Sigmoid colon (tissue), 4 donors: ENCODE results near the gene ENTPD2.

ENCODE experiments used
- EP300 ChIP-seq, 4 donors: sonication (generic); formaldehyde crosslinking; IDR thresholded peaks; one replicate each; pipeline ENCODE4 v1.6.1; 2017; ENCODE audit warnings: antibody characterized with exemption in 4 of 4
- POLR2A ChIP-seq, 2 donors: fragments of 450-650 bp; IDR thresholded peaks; one replicate each; pipeline ENCODE4 v1.6.1; 2016; ENCODE audit warnings: antibody characterized with exemption in 2 of 2, mild to moderate bottlenecking in 2 of 2, moderate library complexity in 2 of 2
- TF ChIP-seq, protein P1 (sequence below), 4 experiments: fragments of 450-650 bp in 3 of 4; fragments of 200-600 bp in 1 of 4; IDR thresholded peaks; one replicate each; pipeline ENCODE4 v1.5.1; 2016 to 2019; ENCODE audit warnings: antibody characterized with exemption in 4 of 4, mild to moderate bottlenecking in 3 of 4, moderate library complexity in 2 of 4

DNA sequence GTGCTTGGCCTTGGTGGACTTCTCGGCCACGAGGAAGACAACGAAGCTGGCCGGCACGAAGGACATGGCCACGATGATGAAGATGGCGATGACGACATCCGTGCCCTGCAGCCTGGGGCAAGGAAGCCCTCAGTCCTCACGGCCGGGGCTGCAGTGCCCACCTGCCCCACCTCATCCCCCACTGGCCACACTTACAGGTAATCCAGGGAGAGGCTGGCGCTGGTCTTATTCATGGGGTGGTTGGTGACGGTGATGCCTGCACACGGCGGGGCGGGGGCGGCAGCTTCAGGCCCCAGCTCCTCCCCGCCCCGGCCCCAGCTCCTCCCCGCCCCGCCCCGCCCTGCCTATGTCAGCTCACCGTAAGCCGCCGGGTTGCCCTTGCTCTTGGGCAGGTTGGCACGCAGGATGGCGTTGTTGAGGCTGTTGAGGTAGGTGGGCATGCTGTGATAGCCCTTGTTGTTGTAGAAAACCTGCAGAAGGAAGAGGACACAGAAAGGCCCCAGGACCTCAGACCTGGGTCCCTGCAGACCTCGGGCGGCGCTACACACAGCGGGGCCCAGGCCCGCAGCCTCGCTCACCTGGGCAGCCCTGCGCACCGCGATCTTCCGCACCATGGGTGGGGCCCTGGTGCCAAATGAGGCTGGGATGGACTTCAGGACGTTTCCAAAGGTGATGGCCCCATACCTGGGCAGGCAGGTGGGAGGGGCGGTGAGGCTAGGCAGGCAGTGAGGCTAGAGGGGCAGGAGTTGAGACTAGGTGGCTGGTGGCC lies 41.8 kb downstream of the ENTPD2 start:
- TF ChIP-seq POLR2A (IDR thresholded peaks at IDR 0.05) (no peak), EP300 (IDR thresholded peaks at IDR 0.05) (no peak)
- TF ChIP-seq, protein P1, sequence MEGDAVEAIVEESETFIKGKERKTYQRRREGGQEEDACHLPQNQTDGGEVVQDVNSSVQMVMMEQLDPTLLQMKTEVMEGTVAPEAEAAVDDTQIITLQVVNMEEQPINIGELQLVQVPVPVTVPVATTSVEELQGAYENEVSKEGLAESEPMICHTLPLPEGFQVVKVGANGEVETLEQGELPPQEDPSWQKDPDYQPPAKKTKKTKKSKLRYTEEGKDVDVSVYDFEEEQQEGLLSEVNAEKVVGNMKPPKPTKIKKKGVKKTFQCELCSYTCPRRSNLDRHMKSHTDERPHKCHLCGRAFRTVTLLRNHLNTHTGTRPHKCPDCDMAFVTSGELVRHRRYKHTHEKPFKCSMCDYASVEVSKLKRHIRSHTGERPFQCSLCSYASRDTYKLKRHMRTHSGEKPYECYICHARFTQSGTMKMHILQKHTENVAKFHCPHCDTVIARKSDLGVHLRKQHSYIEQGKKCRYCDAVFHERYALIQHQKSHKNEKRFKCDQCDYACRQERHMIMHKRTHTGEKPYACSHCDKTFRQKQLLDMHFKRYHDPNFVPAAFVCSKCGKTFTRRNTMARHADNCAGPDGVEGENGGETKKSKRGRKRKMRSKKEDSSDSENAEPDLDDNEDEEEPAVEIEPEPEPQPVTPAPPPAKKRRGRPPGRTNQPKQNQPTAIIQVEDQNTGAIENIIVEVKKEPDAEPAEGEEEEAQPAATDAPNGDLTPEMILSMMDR (IDR thresholded peaks at IDR 0.05): no peak
